IMR-90 (cell line): ENCODE results near the gene RYR2. TPM values are rescaled to one million over a fixed set of nuclear protein-coding genes. Genes with fewer than 3 reads are reported as not detected.

ENCODE experiments used
- ATAC-seq: fragments of 200-7000 bp; cut with Tn5 transposase; 2 replicates; pipeline ENCODE4 v1.9.1; 2020; ENCODE audit warnings: low read depth, mild to moderate bottlenecking, moderate library complexity
- BruUV-seq: library from RNA; stranded (reverse); fragments of 400-500 nt; replicated peaks from 2 replicates; lab custom pipeline; 2021; lab: Mats Ljungman, UMichigan
- CTCF ChIA-PET: fragments of 300-600 bp; formaldehyde crosslinking; extraction: SDS; loops from one replicate; lab custom pipeline; 2021; ENCODE audit warnings: antibody characterized with exemption; lab: Yijun Ruan, JAX
- POLR2A ChIA-PET: fragments of 300-600 bp; sonication (Branson Sonifier 250); formaldehyde crosslinking; loops from one replicate; lab custom pipeline; 2022; ENCODE audit warnings: antibody characterized with exemption; ENCODE audit not compliant: unreplicated experiment; lab: Charles Lee
- DNase-seq: peaks from one replicate; pipeline ENCODE4 v3.0.0; 2013
- H2AFZ ChIP-seq: replicated peaks from 2 replicates; pipeline ENCODE3; 2013; ENCODE audit warnings: low read length, mild to moderate bottlenecking; ENCODE audit not compliant: poor library complexity
- H2AK5ac ChIP-seq: 2 replicates; pipeline ENCODE4 v1.6.1; 2013; ENCODE audit warnings: low read depth, low read length, inconsistent platforms
- H2AK9ac ChIP-seq: replicated peaks from 2 replicates; pipeline ENCODE3; 2013; ENCODE audit warnings: mild to moderate bottlenecking, low read depth, low read length, moderate library complexity; ENCODE audit not compliant: poor library complexity
- H2BK120ac ChIP-seq: 2 replicates; pipeline ENCODE4 v1.6.1; 2013; ENCODE audit warnings: low read depth, low read length, inconsistent platforms
- H2BK15ac ChIP-seq: 3 replicates; pipeline ENCODE4 v1.6.1; 2013; ENCODE audit warnings: low read depth, low read length, inconsistent platforms
- H2BK20ac ChIP-seq: 2 replicates; pipeline ENCODE4 v1.6.1; 2013; ENCODE audit warnings: low read depth, mild to moderate bottlenecking, inconsistent platforms, low read length, moderate library complexity
- H2BK5ac ChIP-seq: 2 replicates; pipeline ENCODE4 v1.6.1; 2013; ENCODE audit warnings: mild to moderate bottlenecking, low read depth, low read length, inconsistent platforms; ENCODE audit not compliant: poor library complexity, severe bottlenecking
- H3K14ac ChIP-seq: replicated peaks from 2 replicates; pipeline ENCODE4 v1.6.1; 2013; ENCODE audit warnings: low read depth, low read length, inconsistent platforms
- H3K18ac ChIP-seq: 2 replicates; pipeline ENCODE4 v1.6.1; 2013; ENCODE audit warnings: low read depth, low read length, control low read depth
- H3K23ac ChIP-seq: 2 replicates; pipeline ENCODE4 v1.6.1; 2013; ENCODE audit warnings: low read depth, low read length, inconsistent platforms
- H3K27ac ChIP-seq: 2 replicates; pipeline ENCODE4 v1.5.1; 2013; ENCODE audit warnings: mild to moderate bottlenecking, control low read depth, low read length; ENCODE audit not compliant: insufficient read depth
- H3K27me3 ChIP-seq: 2 replicates; pipeline ENCODE4 v1.6.1; 2013; ENCODE audit warnings: low read length; ENCODE audit not compliant: control insufficient read depth, insufficient read depth
- H3K36me3 ChIP-seq: 2 replicates; pipeline ENCODE4 v1.6.1; 2013; ENCODE audit warnings: low read length, mixed read lengths; ENCODE audit not compliant: control insufficient read depth, insufficient read depth
- H3K4ac ChIP-seq: 2 replicates; pipeline ENCODE4 v1.6.1; 2013; ENCODE audit warnings: low read depth, low read length, inconsistent platforms
- H3K4me1 ChIP-seq: 2 replicates; pipeline ENCODE4 v1.6.1; 2013; ENCODE audit warnings: low read length, mixed read lengths; ENCODE audit not compliant: control insufficient read depth, insufficient read depth
- H3K4me2 ChIP-seq: 2 replicates; pipeline ENCODE4 v1.6.1; 2013; ENCODE audit warnings: low read depth, mild to moderate bottlenecking, control low read depth, low read length, moderate library complexity
- H3K4me3 ChIP-seq: 2 replicates; pipeline ENCODE4 v1.5.1; 2013; ENCODE audit warnings: low read depth, mild to moderate bottlenecking, control low read depth, low read length, moderate library complexity; ENCODE audit not compliant: insufficient read depth
- H3K56ac ChIP-seq: 2 replicates; pipeline ENCODE4 v1.6.1; 2013; ENCODE audit warnings: low read length, inconsistent platforms; ENCODE audit not compliant: insufficient read depth; ENCODE audit errors: extremely low read depth
- H3K79me1 ChIP-seq, 2 experiments: 2 replicates each; pipeline ENCODE4 v1.6.1; 2013; ENCODE audit warnings: low read length in 2 of 2, inconsistent platforms in 1 of 2, low read depth in 1 of 2
- H3K9ac ChIP-seq: 2 replicates; pipeline ENCODE4 v1.6.1; 2013; ENCODE audit warnings: low read depth, low read length, control low read depth
- H3K9me1 ChIP-seq: 2 replicates; pipeline ENCODE4 v1.6.1; 2013; ENCODE audit warnings: low read length, inconsistent platforms; ENCODE audit not compliant: insufficient read depth
- H3K9me3 ChIP-seq: 2 replicates; pipeline ENCODE4 v1.6.1; 2013; ENCODE audit warnings: low read length; ENCODE audit not compliant: control insufficient read depth, insufficient read depth
- H4K20me1 ChIP-seq: 2 replicates; pipeline ENCODE4 v1.6.1; 2013; ENCODE audit warnings: low read length, inconsistent platforms; ENCODE audit not compliant: insufficient read depth
- H4K5ac ChIP-seq: 2 replicates; pipeline ENCODE4 v1.6.1; 2013; ENCODE audit warnings: mild to moderate bottlenecking, low read depth, low read length, control low read depth
- H4K8ac ChIP-seq, 2 experiments: 2 replicates each; pipeline ENCODE4 v1.6.1; 2013; ENCODE audit warnings: low read depth in 2 of 2, low read length in 2 of 2, control low read depth in 1 of 2, inconsistent platforms in 1 of 2
- H4K91ac ChIP-seq: 2 replicates; pipeline ENCODE4 v1.6.1; 2013; ENCODE audit warnings: low read depth, low read length, inconsistent platforms; ENCODE audit not compliant: insufficient read depth
- CEBPB ChIP-seq: IDR thresholded peaks from 2 replicates; pipeline ENCODE4 v1.6.1; 2012; ENCODE audit warnings: low read depth, low read length, improper control_type of control experiment
- FOS ChIP-seq: fragments of 150-350 bp; IDR thresholded peaks from 2 replicates; pipeline ENCODE4 v1.6.1; 2016; ENCODE audit warnings: low read depth, low read length
- MAFK ChIP-seq: IDR thresholded peaks from 2 replicates; pipeline ENCODE4 v1.6.1; 2012; ENCODE audit warnings: low read depth, low read length, improper control_type of control experiment
- MXI1 ChIP-seq: IDR thresholded peaks from 2 replicates; pipeline ENCODE4 v1.6.1; 2012; ENCODE audit warnings: low read depth, mild to moderate bottlenecking, low read length, moderate library complexity, borderline replicate concordance
- POLR2A ChIP-seq: IDR thresholded peaks from 2 replicates; pipeline ENCODE4 v1.6.1; 2012; ENCODE audit warnings: mild to moderate bottlenecking, low read depth, low read length
- RFX5 ChIP-seq: IDR thresholded peaks from 2 replicates; pipeline ENCODE4 v1.8.0; 2012; ENCODE audit warnings: low read depth, mild to moderate bottlenecking, low read length, moderate library complexity
- SMC3 ChIP-seq: fragments of 150-350 bp; IDR thresholded peaks from 2 replicates; pipeline ENCODE4 v1.6.1; 2016; ENCODE audit warnings: low read depth, mild to moderate bottlenecking, antibody characterized with exemption, low read length, moderate library complexity
- WGBS, 2 experiments: methylation state at CpG; one replicate each; pipeline versions ENCODE4 v1.1.5 to v1.1.7; 2013; ENCODE audit warnings: missing lambda C conversion rate in 2 of 2; ENCODE audit not compliant: insufficient read length in 1 of 2; ENCODE audit errors: extremely low coverage in 2 of 2; 5-methylcytosine and 5-hydroxymethylcytosine counted together
- dilution Hi-C: fragments of 300-500 bp; cut with HindIII; formaldehyde crosslinking; loops from one replicate; pipeline ENCODE4 v1.14.3; 2018; ENCODE audit warnings: low sequenced_read_pairs; ENCODE audit not compliant: unreplicated experiment
- in situ Hi-C: fragments of 300-500 bp; cut with MboI; formaldehyde crosslinking; loops from 3 replicates; pipeline ENCODE4 v1.14.3; 2019; ENCODE audit warnings: low sequenced_read_pairs, inconsistent platforms, mixed read lengths
- intact Hi-C: fragments of 100-400 bp; cut with micrococcal nuclease; formaldehyde crosslinking; loops from 2 replicates; pipeline ENCODE4 v1.10.0; 2022
- polyA plus RNA-seq, 3 experiments: library from polyadenylated mRNA; depleted of rRNA; stranded (reverse); fragments of >200 nt; gene quantifications; 2 replicates each; pipeline ENCODE4 v1.2.3, GENCODE V29; 2012; ENCODE audit warnings: low replicate concordance in 1 of 3
- total RNA-seq: library from RNA; depleted of rRNA; stranded (reverse); fragments of >200 nt; gene quantifications from 2 replicates; pipeline ENCODE4 v1.2.3, GENCODE V29; 2012

Gene RYR2
- total and polyA plus RNA-seq, 2 of the 4 experiments (the other 2 are of a cell fraction): not detected

DNA sequence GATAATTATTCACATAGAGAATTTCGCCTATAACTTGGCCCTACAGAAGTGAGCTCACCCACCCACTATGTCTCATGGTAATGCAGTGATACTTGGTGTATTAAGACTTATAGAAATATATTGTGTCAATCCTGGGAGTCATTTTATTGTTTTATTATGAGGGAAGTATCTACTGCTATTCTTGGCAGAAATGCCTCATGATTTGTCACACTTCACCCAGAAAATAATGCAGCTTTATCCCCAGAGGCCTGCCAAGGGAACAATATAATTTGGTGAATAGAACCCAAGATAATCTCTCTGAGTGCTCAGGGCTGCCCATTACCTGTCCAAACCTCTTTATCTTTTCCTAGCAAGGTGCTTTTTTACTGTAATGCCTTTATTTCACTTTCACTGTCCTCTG is 750.7 kb downstream of the RYR2 start:
- H2BK20ac ChIP-seq: no peak overlapping the region
- ChIA-PET CTCF (no interaction called here), POLR2A (no interaction called here)
- no peak overlapping the region for H3K18ac ChIP-seq
- H4K91ac ChIP-seq: no peak overlapping the region
- H2AK9ac ChIP-seq: no peak overlapping the region
- no peak overlapping the region for H2AK5ac ChIP-seq
- H3K4me3 ChIP-seq: no peak overlapping the region
- H3K56ac ChIP-seq: no peak overlapping the region
- H3K4me2 ChIP-seq: no peak overlapping the region
- intact Hi-C loops (no loop called here), dilution Hi-C loops (no loop called here), in situ Hi-C loops (no loop called here)
- no peaks in the 10 kb centered on the region for H4K20me1 ChIP-seq
- H3K27me3 ChIP-seq: no peaks in the 10 kb centered on the region
- no peak for TF ChIP-seq SMC3
- TF ChIP-seq FOS: no peak
- TF ChIP-seq CEBPB: no peak
- no peak for TF ChIP-seq MXI1
- TF ChIP-seq RFX5: no peak
- no peak for TF ChIP-seq POLR2A
- TF ChIP-seq MAFK: no peak
- no peaks in the 10 kb centered on the region for H3K36me3 ChIP-seq
- H3K23ac ChIP-seq: no peak overlapping the region
- H4K8ac ChIP-seq: no peak overlapping the region
- no peak overlapping the region for H3K14ac ChIP-seq
- no peaks in the 10 kb centered on the region for H3K9me3 ChIP-seq
- no peak overlapping the region for H3K9ac ChIP-seq
- no peak overlapping the region for H3K27ac ChIP-seq
- DNase-seq (no peak), ATAC-seq (no peak)
- no peaks in the 10 kb centered on the region for H3K9me1 ChIP-seq
- no peak overlapping the region for H2BK15ac ChIP-seq
- H2BK120ac ChIP-seq: no peak overlapping the region
- no peaks in the 10 kb centered on the region for H3K79me1 ChIP-seq
- H3K4me1 ChIP-seq: no peaks in the 10 kb centered on the region
- no peak overlapping the region for H4K5ac ChIP-seq
- no peak overlapping the region for H2AFZ ChIP-seq
- WGBS, 2 experiments: no CpG with 5 or more reads among the region's 1 CpG
- H3K4ac ChIP-seq: no peak overlapping the region
- BruUV-seq: no TSS peak
- no peak overlapping the region for H2BK5ac ChIP-seq
